Epithelial cell of prostate (primary cell): ENCODE results near the gene SEMA4D.

Experiments
- DNase-seq: peaks from one replicate; pipeline ENCODE4 v3.0.0-alpha.2; 2011; ENCODE audit warnings: low read depth, low spot score
- H3K27ac ChIP-seq: fragments of 450-650 bp; 2 replicates; pipeline ENCODE4 v1.5.1; 2017; ENCODE audit warnings: mild to moderate bottlenecking

The SEMA4D gene

DNA sequence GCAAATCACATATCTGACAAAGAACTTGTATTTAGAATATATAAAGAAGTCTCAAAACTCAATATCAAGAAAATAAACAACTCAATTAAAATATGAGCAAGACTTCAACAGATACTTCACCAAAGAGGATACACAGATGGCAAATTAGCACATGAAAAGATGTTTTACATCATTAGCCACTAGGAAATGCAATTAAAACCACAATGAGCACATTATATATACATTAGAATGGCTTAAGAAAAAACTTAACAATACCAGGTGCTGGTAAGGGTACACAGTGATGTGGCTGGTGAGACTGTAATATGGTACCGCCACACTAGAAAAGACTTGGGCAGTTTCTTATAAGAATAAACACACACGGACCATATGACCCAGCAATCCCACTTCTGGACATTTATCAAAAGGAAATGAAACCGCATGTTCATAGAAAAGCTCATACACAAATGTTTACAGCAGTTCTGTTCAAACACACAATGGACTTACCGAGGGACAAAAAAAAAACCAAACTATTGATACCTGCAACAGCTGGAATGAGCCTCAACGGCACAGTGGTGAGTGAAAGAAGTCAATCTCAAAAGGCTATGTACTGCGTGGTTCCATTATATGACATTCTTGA, 27.6 kb downstream of the SEMA4D start:
- H3K27ac ChIP-seq, result no peak overlapping the region
- DNase-seq, result no peak

DNA sequence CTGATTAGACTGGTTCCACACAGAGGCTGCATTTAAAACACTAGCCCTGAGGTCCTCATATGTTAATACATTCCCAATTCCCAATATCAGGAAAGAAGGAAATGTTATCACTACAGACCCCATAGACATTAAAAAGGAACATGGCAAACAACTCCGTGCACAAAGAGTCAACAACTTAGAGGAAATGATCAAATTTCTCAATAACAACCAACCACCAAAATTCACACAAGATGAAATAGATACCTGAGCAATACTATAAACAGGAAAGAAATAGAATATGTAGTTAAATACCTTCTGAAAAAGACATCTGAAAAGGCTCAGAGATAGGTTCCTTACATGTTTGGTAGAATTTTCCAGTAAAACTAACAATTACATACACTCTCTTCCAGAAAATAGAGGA, 28.9 kb downstream of the SEMA4D start:
- no peak for DNase-seq
- no peak overlapping the region for H3K27ac ChIP-seq

- no peak overlapping the region for H3K27ac ChIP-seq
- no peak for DNase-seq
Measured at GRCh38 chr9:89468281-89468960, 29.5 kb downstream of the SEMA4D start.

- H3K27ac ChIP-seq, result no peak overlapping the region
- DNase-seq, result no peak
Measured at GRCh38 chr9:89467278-89467625, 30.7 kb downstream of the SEMA4D start.

GRCh38 chr9:89466451-89467277, 31.2 kb downstream of the SEMA4D start:
- H3K27ac ChIP-seq, result no peak overlapping the region
- DNase-seq, result no peak

- no peak for DNase-seq
- no peak overlapping the region for H3K27ac ChIP-seq
Measured at GRCh38 chr9:89465726-89466308, 32.1 kb downstream of the SEMA4D start.

GRCh38 chr9:89465001-89465451, 32.9 kb downstream of the SEMA4D start:
- H3K27ac ChIP-seq, result no peak overlapping the region
- DNase-seq, result no peak

- no peak for DNase-seq
- no peak overlapping the region for H3K27ac ChIP-seq
Measured at GRCh38 chr9:89464300-89464901, 33.5 kb downstream of the SEMA4D start.

GRCh38 chr9:89462817-89463683, 34.9 kb downstream of the SEMA4D start:
- no peak overlapping the region for H3K27ac ChIP-seq
- DNase-seq, result no peak

GRCh38 chr9:89462199-89462598, 35.7 kb downstream of the SEMA4D start:
- no peak overlapping the region for H3K27ac ChIP-seq
- no peak for DNase-seq

DNA sequence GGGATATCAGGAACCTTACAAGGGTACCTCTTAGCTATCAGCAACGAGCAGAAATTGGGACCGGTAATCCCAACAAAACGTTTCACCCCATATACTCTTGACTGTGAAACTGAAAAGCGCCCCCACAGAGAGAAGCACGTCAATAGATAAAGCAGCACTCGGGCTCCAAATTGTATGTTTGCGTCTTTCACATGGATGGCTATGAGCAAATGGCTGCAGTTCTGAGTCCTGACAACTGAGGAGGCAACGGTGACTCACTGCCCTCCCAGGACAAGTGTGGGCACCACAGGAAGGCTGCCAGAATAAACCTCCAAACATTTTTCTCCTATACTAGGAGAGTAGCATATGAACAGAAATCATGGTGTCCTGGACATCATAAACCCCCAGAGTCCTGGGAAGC, 36.6 kb downstream of the SEMA4D start:
- H3K27ac ChIP-seq, result no peak overlapping the region
- no peak for DNase-seq

- no peak overlapping the region for H3K27ac ChIP-seq
- DNase-seq, result no peak
Measured at GRCh38 chr9:89460551-89460950, 37.4 kb downstream of the SEMA4D start.

DNA sequence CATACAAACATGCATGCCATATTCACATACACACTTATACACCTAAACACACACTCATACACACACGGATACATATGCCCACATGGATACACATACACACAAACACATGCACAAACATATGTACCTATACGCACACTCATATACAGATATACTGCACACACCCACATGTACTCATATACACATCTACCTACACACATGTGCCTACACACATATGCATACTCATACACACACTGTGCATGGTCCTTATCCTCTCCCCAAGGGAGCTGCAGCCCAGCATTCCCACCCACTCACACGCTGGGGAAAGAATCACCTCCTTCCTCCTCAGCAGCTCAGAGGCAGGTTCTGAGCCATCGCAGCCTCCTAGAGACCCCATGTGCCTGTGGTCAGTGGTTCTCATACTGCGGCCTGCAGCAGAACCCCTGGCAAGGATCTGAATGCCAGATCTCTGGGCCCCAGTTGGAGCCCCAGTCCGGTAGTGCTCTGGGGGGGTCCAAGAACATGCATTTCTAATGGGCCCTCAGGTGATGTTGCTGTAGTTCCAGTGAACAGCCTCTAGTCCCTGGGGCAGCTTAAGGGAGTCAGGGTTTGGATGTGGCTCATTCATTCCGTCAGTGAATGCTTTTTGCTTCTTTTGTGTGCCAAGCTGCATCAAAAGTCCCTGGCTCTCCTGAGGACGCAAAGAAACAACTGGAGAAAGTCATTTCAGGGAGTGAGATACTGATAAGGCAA, 39.0 kb downstream of the SEMA4D start:
- H3K27ac ChIP-seq, result no peak overlapping the region
- DNase-seq, result no peak

GRCh38 chr9:89457376-89457855, 40.5 kb downstream of the SEMA4D start:
- no peak overlapping the region for H3K27ac ChIP-seq
- no peak for DNase-seq

DNA sequence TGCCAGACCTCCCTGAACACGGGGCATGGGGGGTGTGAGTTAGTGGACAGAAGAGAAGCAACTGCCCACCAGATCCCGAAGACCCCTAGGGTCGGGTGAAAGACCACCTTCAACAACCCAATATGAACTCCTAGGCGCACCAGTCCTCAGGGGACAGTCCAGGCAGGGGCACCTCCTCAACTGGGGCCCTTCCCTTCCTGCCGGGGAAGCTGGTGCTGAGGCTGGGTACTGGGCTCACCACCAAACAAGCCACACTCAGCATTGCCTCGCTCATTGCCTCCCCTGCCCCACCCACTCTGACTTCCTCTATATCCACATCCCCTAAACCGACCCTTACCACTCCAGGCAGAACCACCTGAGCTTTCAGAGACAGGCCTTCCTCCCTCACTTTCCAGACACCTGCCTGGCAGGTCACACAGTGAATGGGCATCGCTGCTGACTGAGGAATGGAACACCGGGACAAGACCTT, 42.5 kb downstream of the SEMA4D start:
- no peak for DNase-seq
- no peak overlapping the region for H3K27ac ChIP-seq

- no peak for DNase-seq
- H3K27ac ChIP-seq, result no peak overlapping the region
Measured at GRCh38 chr9:89454498-89455355, 43.2 kb downstream of the SEMA4D start.

- H3K27ac ChIP-seq, result no peak overlapping the region
- no peak for DNase-seq
Measured at GRCh38 chr9:89453452-89453851, 44.5 kb downstream of the SEMA4D start.

DNA sequence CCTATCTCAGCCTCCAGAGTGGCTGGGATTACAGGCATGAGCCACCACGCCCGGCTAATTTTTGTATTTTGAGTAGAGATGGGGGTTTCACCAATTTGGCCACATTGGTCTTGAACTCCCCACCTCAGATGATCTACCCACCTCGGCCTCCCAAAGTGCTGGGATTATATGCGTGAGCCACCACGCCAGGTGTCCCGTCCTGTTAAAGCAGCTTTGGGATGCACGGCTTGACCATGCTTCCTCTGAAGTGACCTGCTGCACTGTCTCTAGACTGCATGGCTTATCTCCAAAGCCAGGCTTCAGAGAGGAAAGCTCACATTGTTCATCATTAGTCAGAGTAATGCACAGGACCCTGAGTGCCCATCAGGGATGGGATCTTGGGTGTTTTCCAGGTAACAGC, 45.4 kb downstream of the SEMA4D start:
- no peak overlapping the region for H3K27ac ChIP-seq
- DNase-seq, result no peak
